Measurements from ENCODE around the gene FDX1.

- no peak for TF ChIP-seq POLR2A (IDR thresholded peaks at IDR 0.05; ENCODE audit: low read depth, low read length)
- TF ChIP-seq TAF1 (IDR thresholded peaks at IDR 0.05; ENCODE audit: borderline replicate concordance, low read depth, low read length) = no peak
Measured at GRCh38 chr11:110455718-110456117, 26.0 kb downstream of the FDX1 start.

Measured in GM12892 (cell line).